ENCODE measurements around the gene DOLK. TPM values are rescaled to one million over a fixed set of nuclear protein-coding genes. Genes with fewer than 3 reads are reported as not detected.

Gene DOLK
- total RNA-seq, 1 experiment from 2014 or later, result 23.2 TPM

GRCh38 chr9:128913048-128913900 lies 34.1 kb downstream of the DOLK start:
- intact Hi-C loops (cut with micrococcal nuclease; ENCODE audit: unreplicated experiment), result no loop called here
- H3K27me3 ChIP-seq (replicated peaks; ENCODE audit: insufficient read depth, low read depth, low read length, poor library complexity), result no peaks in the 10 kb centered on the region
- POLR2A ChIA-PET (ENCODE audit: low non-redundant PET), result interaction anchor here (0.7 kb wide), 1 partner anchor 12 kb away, joined by 3 read pairs; no protein-coding TSS in a partner anchor
- no peak for DNase-seq (ENCODE audit: low spot score)
- peak overlapping the region; percentile 47 for H3K27ac ChIP-seq (ENCODE audit: low read depth, low read length, poor library complexity, severe bottlenecking)
- CTCF ChIA-PET, result no interaction called here
- H3K4me1 ChIP-seq (ENCODE audit: insufficient read depth, low read length, poor library complexity, severe bottlenecking), result peaks cover 16% of the 10 kb centered on the region
- BruUV-seq (replicated peaks), result no TSS peak
- TF ChIP-seq EZH2 (IDR thresholded peaks at IDR 0.05; ENCODE audit: borderline replicate concordance, low read depth, low read length, poor library complexity, severe bottlenecking), result no peak
- no peak for TF ChIP-seq CTCF (conservative IDR thresholded peaks at IDR 0.05; ENCODE audit: low read depth, low read length)
- no peaks in the 10 kb centered on the region for H3K9me3 ChIP-seq (ENCODE audit: low read depth, low read length, poor library complexity, severe bottlenecking)
- peaks cover 34% of the 10 kb centered on the region for H3K36me3 ChIP-seq (ENCODE audit: insufficient read depth, low read length, poor library complexity, severe bottlenecking)
- no peak overlapping the region for H3K4me3 ChIP-seq (ENCODE audit: low read depth, low read length, poor library complexity, severe bottlenecking)

GRCh38 chr9:128912270-128912853 lies 35.0 kb downstream of the DOLK start:
- Histone ChIP-seq H3K27me3 (replicated peaks; ENCODE audit: insufficient read depth, low read depth, low read length, poor library complexity) (no peaks in the 10 kb centered on the region), H3K4me1 (ENCODE audit: insufficient read depth, low read length, poor library complexity, severe bottlenecking) (peaks cover 16% of the 10 kb centered on the region), H3K27ac (ENCODE audit: low read depth, low read length, poor library complexity, severe bottlenecking) (peak overlapping the region; percentile 52), H3K4me3 (ENCODE audit: low read depth, low read length, poor library complexity, severe bottlenecking) (no peak overlapping the region), H3K36me3 (ENCODE audit: insufficient read depth, low read length, poor library complexity, severe bottlenecking) (peaks cover 38% of the 10 kb centered on the region), H3K9me3 (ENCODE audit: low read depth, low read length, poor library complexity, severe bottlenecking) (no peaks in the 10 kb centered on the region)
- POLR2A ChIA-PET (ENCODE audit: low non-redundant PET), result no interaction called here
- no TSS peak for BruUV-seq (replicated peaks)
- intact Hi-C loops (cut with micrococcal nuclease; ENCODE audit: unreplicated experiment), result no loop called here
- DNase-seq (ENCODE audit: low spot score), result peak; percentile 60
- CTCF ChIA-PET, result no interaction called here
- TF ChIP-seq EZH2 (IDR thresholded peaks at IDR 0.05; ENCODE audit: borderline replicate concordance, low read depth, low read length, poor library complexity, severe bottlenecking), result no peak
- no peak for TF ChIP-seq CTCF (conservative IDR thresholded peaks at IDR 0.05; ENCODE audit: low read depth, low read length)

- ChIA-PET POLR2A (ENCODE audit: low non-redundant PET) (no interaction called here), CTCF (no interaction called here)
- DNase-seq (ENCODE audit: low spot score), result peak; percentile 54
- Histone ChIP-seq H3K4me3 (ENCODE audit: low read depth, low read length, poor library complexity, severe bottlenecking) (no peak overlapping the region), H3K36me3 (ENCODE audit: insufficient read depth, low read length, poor library complexity, severe bottlenecking) (peaks cover 37% of the 10 kb centered on the region), H3K4me1 (ENCODE audit: insufficient read depth, low read length, poor library complexity, severe bottlenecking) (peaks cover 16% of the 10 kb centered on the region), H3K9me3 (ENCODE audit: low read depth, low read length, poor library complexity, severe bottlenecking) (no peaks in the 10 kb centered on the region), H3K27me3 (replicated peaks; ENCODE audit: insufficient read depth, low read depth, low read length, poor library complexity) (no peaks in the 10 kb centered on the region), H3K27ac (ENCODE audit: low read depth, low read length, poor library complexity, severe bottlenecking) (peak overlapping the region; percentile 52)
- no peak for TF ChIP-seq CTCF (conservative IDR thresholded peaks at IDR 0.05; ENCODE audit: low read depth, low read length)
- TF ChIP-seq EZH2 (IDR thresholded peaks at IDR 0.05; ENCODE audit: borderline replicate concordance, low read depth, low read length, poor library complexity, severe bottlenecking), result no peak
- BruUV-seq (replicated peaks), result no TSS peak
- intact Hi-C loops (cut with micrococcal nuclease; ENCODE audit: unreplicated experiment), result no loop called here
These were observed 35.8 kb downstream of the DOLK start for GRCh38 chr9:128911529-128912035.
